HCT116 (cell line): ENCODE measurements around the gene RNF183. TPM values are rescaled to one million over a fixed set of nuclear protein-coding genes. Genes with fewer than 3 reads are reported as not detected.

Experiments
- ATAC-seq: fragments of 200-7000 bp; cut with Tn5 transposase; 2 replicates; pipeline ENCODE4 v1.9.1; 2020; ENCODE audit warnings: mild to moderate bottlenecking, moderate library complexity
- BruUV-seq: library from RNA; stranded (reverse); fragments of 400-500 nt; replicated peaks from 2 replicates; lab custom pipeline; 2021; lab: Mats Ljungman, UMichigan
- CTCF ChIA-PET: fragments of 300-600 bp; sonication (Branson Sonifier 250); formaldehyde crosslinking; loops from one replicate; lab custom pipeline; 2021; ENCODE audit warnings: antibody characterized with exemption; lab: Charles Lee
- POLR2A ChIA-PET: fragments of 300-600, 350-600 bp; sonication (Branson Sonifier 250); formaldehyde crosslinking; loops from one replicate; lab custom pipeline; 2021; ENCODE audit warnings: antibody characterized with exemption; lab: Charles Lee
- RAD21 ChIA-PET, 2 experiments: fragments of 300-600 bp; sonication (Branson Sonifier 250); formaldehyde crosslinking; loops; one replicate each; lab custom pipeline; 2023; ENCODE audit warnings: low total read pairs in 2 of 2; ENCODE audit not compliant: uncharacterized antibody in 2 of 2, unreplicated experiment in 2 of 2, low non-redundant PET in 1 of 2; lab: Charles Lee
- DNase-seq: peaks from one replicate; pipeline ENCODE4 v3.0.0-alpha.2; 2010; ENCODE audit warnings: low read depth, low spot score
- H2AFZ ChIP-seq: fragments of 200-600 bp; shearing (Covaris generic), sonication (generic); 2 replicates; pipeline ENCODE4 v1.6.1; 2017; ENCODE audit warnings: low read depth, mixed run types, mixed read lengths, antibody characterized with exemption, low read length; ENCODE audit not compliant: poor library complexity, severe bottlenecking
- H3K27ac ChIP-seq: 2 replicates; pipeline ENCODE4 v1.5.1; 2012; ENCODE audit warnings: low read depth, low read length
- H3K27me3 ChIP-seq: fragments of 200-600 bp; sonication (generic); 2 replicates; pipeline ENCODE4 v1.6.1; 2016; ENCODE audit warnings: mixed run types, low read length, mixed read lengths; ENCODE audit not compliant: insufficient read depth
- H3K36me3 ChIP-seq, 2 experiments: fragments of 200-500 bp in 1 of 2; fragments of 200-600 bp in 1 of 2; sonication (Bioruptor generic) in 1 of 2; sonication (generic) in 1 of 2; 2 replicates each; pipeline versions ENCODE4 v1.5.1 to v1.6.1; 2014 to 2016; ENCODE audit warnings: low read length in 2 of 2, inconsistent platforms in 1 of 2, mixed read lengths in 1 of 2, mixed run types in 1 of 2; ENCODE audit not compliant: insufficient read depth in 2 of 2, control insufficient read depth in 1 of 2
- H3K4me1 ChIP-seq, 2 experiments: fragments of 200-600 bp in 1 of 2; sonication (generic) in 1 of 2; 2 replicates each; pipeline versions ENCODE4 v1.5.1 to v1.6.1; 2012 to 2017; ENCODE audit warnings: low read length in 2 of 2, inconsistent platforms in 1 of 2, mild to moderate bottlenecking in 1 of 2, mixed read lengths in 1 of 2, mixed run types in 1 of 2, moderate library complexity in 1 of 2; ENCODE audit not compliant: insufficient read depth in 2 of 2, control insufficient read depth in 1 of 2
- H3K4me2 ChIP-seq: fragments of 200-600 bp; sonication (generic); 2 replicates; pipeline ENCODE4 v1.6.1; 2017; ENCODE audit warnings: mixed run types, low read length, mixed read lengths
- H3K4me3 ChIP-seq, 2 experiments: fragments of 200-600 bp in 1 of 2; sonication (generic) in 1 of 2; replicated peaks in 1 of 2; 2 replicates each; pipeline ENCODE4 v1.5.1; 2011 to 2016; ENCODE audit warnings: low read length in 2 of 2, control low read depth in 1 of 2, low read depth in 1 of 2, mild to moderate bottlenecking in 1 of 2, mixed read lengths in 1 of 2, mixed run types in 1 of 2
- H3K79me2 ChIP-seq: fragments of 200-600 bp; sonication (generic); 2 replicates; pipeline ENCODE4 v1.6.1; 2017; ENCODE audit warnings: mild to moderate bottlenecking, mixed run types, low read length, moderate library complexity, mixed read lengths; ENCODE audit not compliant: insufficient read depth
- H3K9ac ChIP-seq: fragments of 200-600 bp; sonication (generic); 2 replicates; pipeline ENCODE4 v1.6.1; 2016; ENCODE audit warnings: low read length, mixed read lengths
- H3K9me2 ChIP-seq: fragments of 200-600 bp; sonication (generic), shearing (Covaris generic); 2 replicates; pipeline ENCODE4 v1.6.1; 2017; ENCODE audit warnings: mixed run types, mild to moderate bottlenecking, moderate library complexity; ENCODE audit not compliant: insufficient read depth
- H3K9me3 ChIP-seq, 2 experiments: fragments of 200-500 bp in 1 of 2; fragments of 200-600 bp in 1 of 2; sonication (Bioruptor generic) in 1 of 2; sonication (generic) in 1 of 2; 2 replicates each; pipeline ENCODE4 v1.6.1; 2014 to 2017; ENCODE audit warnings: low read length in 2 of 2, mixed read lengths in 2 of 2, inconsistent platforms in 1 of 2, low read depth in 1 of 2, mild to moderate bottlenecking in 1 of 2, mixed run types in 1 of 2, moderate library complexity in 1 of 2; ENCODE audit not compliant: control insufficient read depth in 1 of 2, insufficient read depth in 1 of 2
- H4K20me1 ChIP-seq: fragments of 200-600 bp; sonication (generic), shearing (Covaris generic); 2 replicates; pipeline ENCODE4 v1.6.1; 2017; ENCODE audit warnings: mixed run types, mild to moderate bottlenecking, moderate library complexity; ENCODE audit not compliant: insufficient read depth
- EGR1 ChIP-seq: IDR thresholded peaks from 2 replicates; pipeline ENCODE4 v1.6.1; 2012; ENCODE audit warnings: low read depth
- EZH2phosphoT487 ChIP-seq: fragments of 200-600 bp; IDR thresholded peaks from 2 replicates; pipeline ENCODE4 v1.6.1; 2018; ENCODE audit warnings: antibody characterized with exemption, borderline replicate concordance
- JUND ChIP-seq: IDR thresholded peaks from 2 replicates; pipeline ENCODE4 v1.6.1; 2012
- POLR2A ChIP-seq: IDR thresholded peaks from 2 replicates; pipeline ENCODE4 v1.7.0; 2011; ENCODE audit warnings: borderline replicate concordance; ENCODE audit not compliant: insufficient read depth, insufficient read length; ENCODE audit errors: extremely low read depth
- POLR2AphosphoS5 ChIP-seq: IDR thresholded peaks from 2 replicates; pipeline ENCODE4 v1.6.1; 2011; ENCODE audit warnings: mild to moderate bottlenecking, low read depth, low read length, moderate library complexity
- RAD21 ChIP-seq: IDR thresholded peaks from 2 replicates; pipeline ENCODE4 v1.6.1; 2012; ENCODE audit warnings: low read depth, mild to moderate bottlenecking
- SIN3A ChIP-seq: IDR thresholded peaks from 2 replicates; pipeline ENCODE4 v1.6.1; 2012; ENCODE audit warnings: low read depth
- SP1 ChIP-seq: IDR thresholded peaks from 2 replicates; pipeline ENCODE4 v1.6.1; 2012; ENCODE audit warnings: low read depth
- SRF ChIP-seq: IDR thresholded peaks from 2 replicates; pipeline ENCODE4 v1.6.1; 2012; ENCODE audit warnings: low read depth
- TCF7L2 ChIP-seq: IDR thresholded peaks from 2 replicates; pipeline ENCODE4 v1.7.0; 2011; ENCODE audit warnings: borderline replicate concordance, inconsistent platforms; ENCODE audit not compliant: insufficient read depth, insufficient read length; ENCODE audit errors: extremely low read depth
- YY1 ChIP-seq: IDR thresholded peaks from 2 replicates; pipeline ENCODE4 v1.6.1; 2011; ENCODE audit warnings: low read length, low read depth, moderate library complexity, mild to moderate bottlenecking; ENCODE audit not compliant: insufficient replicate concordance; ENCODE audit errors: extremely low read depth
- ZBTB33 ChIP-seq: IDR thresholded peaks from 2 replicates; pipeline ENCODE4 v1.6.1; 2011; ENCODE audit warnings: mild to moderate bottlenecking, low read length, moderate library complexity; ENCODE audit not compliant: insufficient replicate concordance; ENCODE audit errors: extremely low read depth
- intact Hi-C: fragments of 100-400 bp; cut with micrococcal nuclease; formaldehyde crosslinking; loops from 2 replicates; pipeline ENCODE4 v1.10.0; 2022
- total RNA-seq: library from RNA; stranded (reverse); gene quantifications from one replicate; pipeline ENCODE4 v1.2.1, GENCODE V29; 2021; ENCODE audit not compliant: unreplicated experiment
- TF ChIP-seq, protein P1 (sequence below): IDR thresholded peaks from 2 replicates; pipeline ENCODE4 v1.6.1; 2012

RNF183 gene
- total RNA-seq, 1 experiment from 2014 or later = 0.12 TPM

DNA sequence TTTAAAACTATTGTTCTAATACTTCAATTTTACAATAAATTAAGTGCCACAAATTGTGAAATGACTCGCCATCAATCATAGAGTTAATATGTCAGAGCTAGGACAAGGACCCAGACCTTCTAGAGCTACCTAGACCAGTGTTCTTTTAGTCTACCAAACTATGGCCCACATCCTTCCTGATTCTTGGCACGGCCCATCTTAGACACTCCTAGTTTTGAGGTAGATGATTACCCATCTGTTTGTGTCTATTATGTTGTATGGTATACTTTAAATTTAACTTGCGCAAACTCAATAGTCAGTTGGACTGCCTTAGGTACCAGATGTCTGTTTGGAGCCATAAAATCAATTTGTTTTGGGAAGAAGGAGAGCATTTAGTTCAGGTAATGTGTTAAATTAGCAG, 45.3 kb downstream of the RNF183 start:
- Histone ChIP-seq H3K4me3 (no peak overlapping the region), H4K20me1 (no peaks in the 10 kb centered on the region), H3K27me3 (no peaks in the 10 kb centered on the region), H3K4me2 (no peak overlapping the region), H3K9ac (no peak overlapping the region), H3K4me1 (no peaks in the 10 kb centered on the region), H3K9me3 (no peaks in the 10 kb centered on the region), H2AFZ (no peak overlapping the region), H3K36me3 (peaks cover 7 to 27% of the 10 kb centered on the region in 2 experiments; a peak in 3 of 4 replicates), H3K27ac (no peak overlapping the region), H3K79me2 (no peaks in the 10 kb centered on the region), H3K9me2 (no peaks in the 10 kb centered on the region)
- POLR2A ChIA-PET = no interaction called here
- RAD21 ChIA-PET = no interaction called here
- BruUV-seq = no TSS peak
- intact Hi-C loops = no loop called here
- DNase-seq (no peak), ATAC-seq (no peak)
- TF ChIP-seq SP1 (no peak), ZBTB33 (no peak), SIN3A (no peak), TCF7L2 (no peak), EGR1 (no peak), EZH2phosphoT487 (no peak), POLR2AphosphoS5 (no peak)
- TF ChIP-seq, protein P1, sequence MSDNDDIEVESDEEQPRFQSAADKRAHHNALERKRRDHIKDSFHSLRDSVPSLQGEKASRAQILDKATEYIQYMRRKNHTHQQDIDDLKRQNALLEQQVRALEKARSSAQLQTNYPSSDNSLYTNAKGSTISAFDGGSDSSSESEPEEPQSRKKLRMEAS = no peak
- CTCF ChIA-PET = no interaction called here

DNA sequence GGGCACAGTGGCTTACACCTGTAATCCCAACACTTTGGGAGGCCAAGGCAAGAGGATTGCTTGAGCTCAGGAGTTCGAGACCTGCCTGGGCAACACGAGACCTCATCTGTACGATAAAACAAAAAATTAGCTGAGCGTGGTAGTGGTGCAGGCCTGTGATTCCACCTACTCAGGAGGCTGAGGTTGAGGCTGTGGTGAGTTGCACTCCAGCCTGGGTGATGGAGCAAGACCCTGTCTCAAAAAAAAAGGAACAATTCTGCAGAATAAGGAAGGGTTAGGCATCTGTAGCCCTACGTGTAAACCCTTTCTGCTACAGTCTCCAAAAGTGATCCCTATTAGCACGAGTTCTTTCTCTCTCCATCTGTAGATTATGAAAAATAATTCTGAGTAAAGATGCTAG, 47.7 kb downstream of the RNF183 start:
- Histone ChIP-seq H3K36me3 (peaks cover 7 to 17% of the 10 kb centered on the region in 2 experiments; a peak in 3 of 4 replicates), H3K4me3 (no peak overlapping the region), H3K9me2 (no peaks in the 10 kb centered on the region), H4K20me1 (no peaks in the 10 kb centered on the region), H3K4me1 (no peaks in the 10 kb centered on the region), H2AFZ (no peak overlapping the region), H3K9ac (no peak overlapping the region), H3K27me3 (no peaks in the 10 kb centered on the region), H3K9me3 (no peaks in the 10 kb centered on the region; a peak in 1 of 4 replicates), H3K79me2 (no peaks in the 10 kb centered on the region), H3K4me2 (no peak overlapping the region), H3K27ac (no peak overlapping the region)
- RAD21 ChIA-PET = no interaction called here
- CTCF ChIA-PET = no interaction called here
- intact Hi-C loops = no loop called here
- TF ChIP-seq RAD21 = no peak
- no peak for TF ChIP-seq JUND
- TF ChIP-seq EZH2phosphoT487 = no peak
- no peak for TF ChIP-seq SRF
- no peak for TF ChIP-seq YY1
- TF ChIP-seq POLR2A = no peak
- POLR2A ChIA-PET = no interaction called here
- ATAC-seq (no peak), DNase-seq (no peak)
- no TSS peak for BruUV-seq
